Subcutaneous adipose tissue (tissue), 4 donors: Measurements from ENCODE around the gene PTPRD. TPM values are rescaled to one million over a fixed set of nuclear protein-coding genes. Genes with fewer than 3 reads are reported as not detected.

Experiments
- total RNA-seq, 4 donors: library from RNA; depleted of rRNA; stranded (reverse); fragments of >200 nt; gene quantifications; one replicate each; pipeline ENCODE4 v1.1.0, GENCODE V29; 2016
- TF ChIP-seq, protein P1 (sequence below): fragments of 450-650 bp; IDR thresholded peaks from one replicate; pipeline ENCODE4 v1.5.1; 2016; ENCODE audit warnings: low read depth, mild to moderate bottlenecking, control low read depth, antibody characterized with exemption, moderate library complexity

The PTPRD gene
- total RNA-seq, 4 donors from 2014 or later: 5.1 to 17.3 (median 12.1) TPM

DNA sequence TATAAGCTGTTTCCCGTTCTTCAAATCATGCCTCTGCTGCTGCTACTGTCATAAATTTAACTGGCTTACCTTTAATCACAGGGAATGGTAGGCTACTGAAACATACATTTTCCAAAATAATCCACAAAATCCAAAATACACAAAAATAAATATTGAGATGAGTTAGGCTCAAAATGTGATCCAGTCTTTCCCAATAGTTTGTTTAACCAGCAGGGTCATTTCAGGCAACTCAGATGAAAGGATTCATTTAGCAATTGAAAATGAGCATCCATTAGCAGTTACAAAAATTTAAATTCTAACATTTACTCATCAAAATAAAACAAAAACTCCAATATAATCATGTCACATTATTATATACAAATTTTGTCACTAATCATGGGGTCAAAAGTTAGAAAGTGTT is 1797.6 kb downstream of the PTPRD start:
- TF ChIP-seq, protein P1, sequence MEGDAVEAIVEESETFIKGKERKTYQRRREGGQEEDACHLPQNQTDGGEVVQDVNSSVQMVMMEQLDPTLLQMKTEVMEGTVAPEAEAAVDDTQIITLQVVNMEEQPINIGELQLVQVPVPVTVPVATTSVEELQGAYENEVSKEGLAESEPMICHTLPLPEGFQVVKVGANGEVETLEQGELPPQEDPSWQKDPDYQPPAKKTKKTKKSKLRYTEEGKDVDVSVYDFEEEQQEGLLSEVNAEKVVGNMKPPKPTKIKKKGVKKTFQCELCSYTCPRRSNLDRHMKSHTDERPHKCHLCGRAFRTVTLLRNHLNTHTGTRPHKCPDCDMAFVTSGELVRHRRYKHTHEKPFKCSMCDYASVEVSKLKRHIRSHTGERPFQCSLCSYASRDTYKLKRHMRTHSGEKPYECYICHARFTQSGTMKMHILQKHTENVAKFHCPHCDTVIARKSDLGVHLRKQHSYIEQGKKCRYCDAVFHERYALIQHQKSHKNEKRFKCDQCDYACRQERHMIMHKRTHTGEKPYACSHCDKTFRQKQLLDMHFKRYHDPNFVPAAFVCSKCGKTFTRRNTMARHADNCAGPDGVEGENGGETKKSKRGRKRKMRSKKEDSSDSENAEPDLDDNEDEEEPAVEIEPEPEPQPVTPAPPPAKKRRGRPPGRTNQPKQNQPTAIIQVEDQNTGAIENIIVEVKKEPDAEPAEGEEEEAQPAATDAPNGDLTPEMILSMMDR: no peak

DNA sequence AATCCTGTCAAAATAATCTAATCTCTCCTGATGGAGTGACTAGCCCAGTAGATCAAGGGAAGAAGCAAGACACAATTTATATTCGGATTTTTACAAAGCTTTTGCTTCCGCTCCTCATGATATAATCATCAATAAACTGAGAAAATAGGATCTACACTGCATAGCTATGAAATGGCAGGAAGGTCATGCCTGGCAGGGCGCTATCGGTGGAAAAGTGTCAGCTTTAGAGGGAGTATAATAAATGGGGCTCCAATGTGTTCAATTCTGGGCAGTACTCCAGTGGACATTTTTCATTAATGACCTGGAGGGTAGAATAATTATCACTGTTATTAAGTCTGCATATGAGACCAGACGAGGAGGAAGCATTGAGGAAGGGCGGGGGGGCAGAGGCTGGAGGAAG is 1799.9 kb downstream of the PTPRD start:
- TF ChIP-seq, protein P1: no peak

DNA sequence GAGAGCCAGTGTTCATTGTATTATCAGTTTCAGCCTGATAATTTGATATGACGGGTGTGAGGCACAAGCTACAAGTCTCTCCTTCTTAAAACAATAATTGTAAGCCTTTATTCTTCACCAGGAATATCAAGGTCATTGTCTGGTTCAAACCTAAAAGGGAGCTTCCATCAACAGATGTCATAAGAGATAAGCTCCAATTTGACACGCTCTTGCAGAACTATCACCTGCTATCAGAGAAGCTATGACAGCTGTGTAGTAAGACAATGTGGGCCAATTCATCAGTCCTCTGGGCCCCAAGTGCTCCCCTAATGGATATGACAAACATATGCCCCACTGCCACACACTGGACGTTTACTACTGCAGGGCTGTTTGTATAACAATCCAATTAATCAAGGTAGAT is 1803.1 kb downstream of the PTPRD start:
- TF ChIP-seq, protein P1: no peak

DNA sequence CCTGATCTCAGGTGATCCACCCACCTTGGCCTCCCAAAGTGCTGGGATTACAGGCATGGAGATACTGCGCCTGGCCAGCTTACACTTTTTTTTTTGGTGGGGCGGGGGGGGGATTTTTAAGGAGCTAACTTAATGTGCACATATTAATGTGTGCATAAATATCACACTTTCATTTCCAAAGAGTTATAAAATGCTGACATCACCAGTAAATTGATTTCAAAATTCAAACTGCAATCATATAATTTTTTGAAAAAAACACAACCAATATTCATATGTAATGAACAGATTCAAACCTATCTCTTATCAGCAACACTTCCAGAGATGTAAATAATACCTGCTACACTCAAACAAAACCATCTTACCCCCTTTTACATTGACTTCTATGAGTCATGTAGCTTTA is 1806.7 kb downstream of the PTPRD start:
- TF ChIP-seq, protein P1: no peak

DNA sequence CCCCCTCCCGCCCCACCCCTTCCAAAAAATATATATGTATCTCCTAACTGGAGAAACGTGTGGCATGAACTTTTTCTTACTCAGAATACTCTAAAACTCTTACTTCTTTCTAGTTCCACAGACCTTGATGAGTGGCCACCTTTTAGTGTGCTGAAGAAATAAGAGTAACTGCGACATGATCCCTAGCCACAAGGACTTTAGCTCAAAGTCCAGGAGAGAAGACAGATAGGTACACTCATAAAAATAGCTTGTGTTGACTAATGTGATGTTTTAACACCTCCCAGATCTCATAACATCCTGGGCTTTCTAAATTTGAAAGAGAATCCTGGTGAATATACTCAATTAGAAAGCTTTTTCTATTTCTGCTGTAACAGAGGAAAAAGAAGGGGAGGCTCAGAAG is 1808.2 kb downstream of the PTPRD start:
- TF ChIP-seq, protein P1: no peak

DNA sequence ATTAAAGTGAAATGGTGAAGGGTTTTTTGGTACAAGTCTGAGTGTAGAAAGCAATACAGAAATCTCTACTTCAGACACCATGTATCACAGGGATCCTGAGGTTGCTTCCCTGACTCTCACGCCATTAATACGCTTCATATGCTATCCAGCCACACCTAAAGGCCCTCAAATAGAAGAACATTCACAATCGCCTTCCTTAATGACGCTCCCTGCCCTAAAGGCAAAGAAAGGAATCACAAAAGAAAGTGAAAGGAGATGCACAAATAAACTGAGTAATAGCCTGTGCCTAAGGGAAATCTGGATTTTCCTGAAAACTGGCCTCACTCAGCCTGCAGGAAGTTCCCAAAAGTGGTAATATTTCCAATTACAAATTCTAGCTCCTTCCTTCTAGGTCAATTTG is 1810.6 kb downstream of the PTPRD start:
- TF ChIP-seq, protein P1: no peak

DNA sequence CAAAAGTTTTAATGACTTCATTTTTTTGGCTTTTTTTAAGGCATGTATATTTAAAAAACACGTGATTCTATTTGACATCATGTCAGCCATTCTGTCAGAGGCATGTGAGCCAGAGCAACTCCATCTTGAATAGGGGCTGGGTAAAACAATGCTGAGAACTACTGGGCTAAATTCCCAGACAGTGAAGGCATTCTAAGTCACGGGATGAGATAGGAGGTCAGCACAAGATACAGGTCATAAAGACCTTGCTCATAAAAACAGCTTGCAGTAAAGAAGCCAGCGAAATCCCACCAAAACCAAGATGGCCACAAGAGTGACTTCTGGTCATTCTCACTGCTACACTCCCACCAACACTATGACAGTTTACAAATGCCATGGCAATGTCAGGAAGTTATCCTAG is 1812.6 kb downstream of the PTPRD start:
- TF ChIP-seq, protein P1: no peak
